HG02973 (cell line): ENCODE results near the gene RC3H1.
"Not testable (repeated sequence)": the region's sequence is repeated elsewhere in the genome, so short reads cannot be mapped to it uniquely, and the experiment has no call there.

Experiments
- ATAC-seq: cut with Tn5 transposase; IDR thresholded peaks from one replicate; pipeline ENCODE4 v1.9.1; 2021; ENCODE audit warnings: moderate library complexity; ENCODE audit not compliant: unreplicated experiment

The RC3H1 gene

GRCh38 chr1:174031099-174031498, 8.9 kb upstream of the RC3H1 start:
- no peak for ATAC-seq

- ATAC-seq = no peak
Observed at GRCh38 chr1:174028495-174028894, 6.3 kb upstream of the RC3H1 start.

GRCh38 chr1:174023440-174023839, 1.3 kb upstream of the RC3H1 start:
- no peak for ATAC-seq

GRCh38 chr1:174022976-174023277, 770 bp upstream of the RC3H1 start:
- ATAC-seq = no peak

GRCh38 chr1:174021591-174022079, 522 bp downstream of the RC3H1 start:
- peak; percentile 34 for ATAC-seq

- no peak for ATAC-seq
Observed at GRCh38 chr1:174018565-174018964, 3.6 kb downstream of the RC3H1 start.

GRCh38 chr1:174017231-174017970, 4.8 kb downstream of the RC3H1 start:
- no peak for ATAC-seq

GRCh38 chr1:174013864-174014418, 8.2 kb downstream of the RC3H1 start:
- ATAC-seq = no peak

GRCh38 chr1:174008979-174009378, 13.2 kb downstream of the RC3H1 start:
- ATAC-seq = no peak

GRCh38 chr1:174008269-174008668, 13.9 kb downstream of the RC3H1 start:
- no peak for ATAC-seq

GRCh38 chr1:174007851-174008250, 14.3 kb downstream of the RC3H1 start:
- ATAC-seq = no peak

- peak; percentile 97 for ATAC-seq
Observed at GRCh38 chr1:174005032-174005431, 17.1 kb downstream of the RC3H1 start.

GRCh38 chr1:174003867-174004266, 18.3 kb downstream of the RC3H1 start:
- ATAC-seq = no peak

GRCh38 chr1:174001573-174001972, 20.6 kb downstream of the RC3H1 start:
- ATAC-seq = no peak

GRCh38 chr1:174000371-174000770, 21.8 kb downstream of the RC3H1 start:
- no peak for ATAC-seq

GRCh38 chr1:173997791-173998190, 24.4 kb downstream of the RC3H1 start:
- no peak for ATAC-seq

GRCh38 chr1:173996995-173997394, 25.2 kb downstream of the RC3H1 start:
- no peak for ATAC-seq

GRCh38 chr1:173995475-173995874, 26.7 kb downstream of the RC3H1 start:
- ATAC-seq = no peak

GRCh38 chr1:173993948-173994347, 28.2 kb downstream of the RC3H1 start:
- not testable (repeated sequence) for ATAC-seq

- no peak for ATAC-seq
Observed at GRCh38 chr1:173988068-173988467, 34.1 kb downstream of the RC3H1 start.

- ATAC-seq = no peak
Observed at GRCh38 chr1:173986951-173987350, 35.2 kb downstream of the RC3H1 start.

GRCh38 chr1:173970252-173970651, 51.9 kb downstream of the RC3H1 start:
- no peak for ATAC-seq

- ATAC-seq = not testable (repeated sequence)
Observed at GRCh38 chr1:173965896-173966295, 56.3 kb downstream of the RC3H1 start.
